ENCODE results near the gene LIMS2.

Gene LIMS2

DNA sequence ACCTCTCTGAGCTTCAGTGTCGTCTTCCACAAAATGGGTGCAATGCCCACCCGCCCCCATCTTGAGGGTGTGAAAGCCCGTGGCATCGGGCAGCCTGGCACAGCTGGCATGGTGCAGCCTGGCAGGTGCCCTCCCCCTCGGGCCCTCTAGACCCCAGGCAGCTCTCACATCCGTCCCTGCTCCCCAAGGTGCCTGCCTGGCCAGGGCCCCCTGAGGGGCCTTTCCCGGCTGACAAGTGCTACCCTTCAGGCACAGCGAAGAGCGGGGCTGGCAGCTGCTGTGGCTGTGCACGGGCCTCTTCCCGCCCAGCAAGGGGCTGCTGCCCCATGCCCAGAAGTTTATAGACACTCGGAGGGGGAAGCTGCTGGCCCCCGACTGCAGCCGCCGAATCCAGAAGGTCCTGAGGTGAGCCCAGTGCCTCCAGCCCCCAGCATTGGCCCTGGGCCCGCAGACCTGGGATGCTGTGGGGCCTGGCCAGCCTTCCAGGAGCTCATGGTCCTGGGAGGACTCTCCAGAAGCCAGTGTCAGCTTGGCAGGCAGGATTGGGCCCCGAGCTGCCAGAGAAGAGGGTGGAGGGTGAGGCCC, 43.2 kb downstream of the LIMS2 start:
- DNase-seq = no peak

DNA sequence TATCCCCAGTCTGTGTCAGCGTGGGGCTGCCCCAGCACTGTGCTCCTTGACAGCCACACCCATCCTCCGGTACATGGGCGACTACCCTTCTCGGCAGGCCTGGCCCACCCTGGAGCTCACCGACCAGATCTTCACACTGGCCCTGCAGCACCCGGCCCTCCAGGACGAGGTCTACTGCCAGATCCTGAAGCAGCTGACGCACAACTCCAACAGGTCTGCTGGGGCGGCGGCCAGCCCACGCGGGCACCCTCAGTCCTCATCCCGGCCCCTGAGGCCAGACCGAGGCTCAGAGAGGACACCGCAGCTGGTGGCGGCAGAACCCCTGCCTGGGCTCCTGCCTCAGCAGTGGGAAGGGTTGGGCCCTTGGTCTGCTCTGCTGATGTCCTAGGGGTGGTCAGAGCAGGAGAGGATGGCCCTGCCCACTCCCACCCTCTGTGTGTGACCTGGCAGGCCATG, 43.8 kb downstream of the LIMS2 start:
- DNase-seq = no peak

DNA sequence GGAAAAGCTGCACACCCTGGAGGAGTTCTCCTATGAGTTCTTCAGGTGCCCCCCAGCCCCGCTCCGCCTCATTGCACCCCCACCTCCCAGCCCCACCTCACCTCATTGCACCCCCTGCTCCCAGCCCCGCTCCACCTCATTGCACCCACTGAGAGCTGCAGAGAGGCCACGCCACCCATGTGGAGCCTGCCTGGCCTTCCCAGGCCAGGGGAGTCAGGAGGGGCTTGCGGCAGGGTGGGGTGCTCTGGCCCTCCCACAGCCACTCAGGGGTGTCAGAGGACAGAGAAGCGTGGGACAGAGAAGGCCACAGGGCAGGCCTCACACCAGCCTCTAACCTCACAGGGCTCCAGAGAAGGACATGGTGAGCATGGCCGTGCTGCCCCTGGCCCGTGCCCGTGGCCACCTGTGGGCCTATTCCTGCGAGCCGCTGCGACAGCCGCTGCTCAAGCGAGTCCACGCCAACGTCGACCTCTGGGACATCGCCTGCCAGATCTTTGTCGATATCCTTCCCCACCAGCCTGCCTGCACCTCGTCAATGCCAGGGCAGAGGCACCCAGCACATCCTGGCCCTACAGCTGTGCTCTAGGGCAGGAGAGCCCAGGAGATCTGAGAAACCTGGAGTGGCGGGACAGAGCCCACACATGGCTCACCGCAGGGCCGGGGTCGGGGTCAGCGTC, 44.3 kb downstream of the LIMS2 start:
- DNase-seq = no peak

DNA sequence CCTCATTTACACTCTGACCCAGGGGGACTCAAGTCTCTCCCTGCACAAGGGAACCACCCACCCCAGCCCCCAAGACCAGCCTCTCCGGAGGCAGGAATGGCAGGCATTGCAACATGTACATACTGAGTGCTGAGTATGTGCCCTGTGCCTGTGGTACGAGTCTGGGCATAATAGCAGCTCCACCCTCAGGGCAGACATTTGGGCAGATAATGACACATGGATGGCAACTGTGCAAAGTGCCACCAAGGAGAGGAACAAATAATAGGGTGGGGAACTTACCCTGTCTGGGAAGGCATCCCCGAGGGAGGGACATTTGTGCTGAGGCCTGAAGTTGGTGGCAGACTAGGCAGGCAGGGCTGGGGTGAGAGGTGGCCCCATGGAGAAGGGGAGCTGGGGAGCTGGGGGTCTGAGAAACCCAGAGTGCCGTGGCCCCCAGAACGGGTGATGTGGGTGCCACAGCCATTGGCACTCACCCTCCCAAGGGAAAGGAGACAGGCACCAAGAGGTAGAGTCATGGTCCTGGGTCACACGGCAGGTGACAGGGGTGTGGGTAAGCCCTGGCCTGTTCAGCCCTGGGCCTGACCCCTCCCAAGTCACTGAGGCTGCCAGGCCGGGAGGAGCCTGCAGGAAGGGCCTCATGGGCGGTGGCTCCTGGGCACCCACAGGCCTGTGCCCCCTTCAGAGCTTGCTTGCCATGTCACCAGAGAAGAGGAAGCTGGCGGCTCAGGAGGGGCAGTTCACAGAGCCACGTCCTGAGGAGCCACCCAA, 45.0 kb downstream of the LIMS2 start:
- no peak for DNase-seq

DNA sequence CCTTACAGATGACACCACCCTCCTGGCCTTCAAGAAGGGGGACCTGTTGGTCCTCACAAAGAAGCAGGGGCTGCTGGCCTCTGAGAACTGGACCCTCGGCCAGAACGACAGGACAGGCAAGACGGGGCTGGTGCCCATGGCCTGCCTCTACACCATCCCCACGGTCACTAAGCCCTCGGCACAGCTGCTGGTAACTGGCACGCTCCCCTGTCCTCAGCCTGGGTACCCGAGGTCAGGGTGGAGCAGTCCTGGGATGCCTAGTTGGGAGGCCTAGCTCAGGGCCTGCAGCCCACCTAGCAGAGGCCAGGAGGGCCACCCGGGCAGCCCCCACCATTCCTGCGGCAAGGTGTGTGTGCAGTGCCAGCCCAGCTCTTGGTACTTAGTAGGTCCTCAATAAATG, 45.7 kb downstream of the LIMS2 start:
- DNase-seq = no peak

DNA sequence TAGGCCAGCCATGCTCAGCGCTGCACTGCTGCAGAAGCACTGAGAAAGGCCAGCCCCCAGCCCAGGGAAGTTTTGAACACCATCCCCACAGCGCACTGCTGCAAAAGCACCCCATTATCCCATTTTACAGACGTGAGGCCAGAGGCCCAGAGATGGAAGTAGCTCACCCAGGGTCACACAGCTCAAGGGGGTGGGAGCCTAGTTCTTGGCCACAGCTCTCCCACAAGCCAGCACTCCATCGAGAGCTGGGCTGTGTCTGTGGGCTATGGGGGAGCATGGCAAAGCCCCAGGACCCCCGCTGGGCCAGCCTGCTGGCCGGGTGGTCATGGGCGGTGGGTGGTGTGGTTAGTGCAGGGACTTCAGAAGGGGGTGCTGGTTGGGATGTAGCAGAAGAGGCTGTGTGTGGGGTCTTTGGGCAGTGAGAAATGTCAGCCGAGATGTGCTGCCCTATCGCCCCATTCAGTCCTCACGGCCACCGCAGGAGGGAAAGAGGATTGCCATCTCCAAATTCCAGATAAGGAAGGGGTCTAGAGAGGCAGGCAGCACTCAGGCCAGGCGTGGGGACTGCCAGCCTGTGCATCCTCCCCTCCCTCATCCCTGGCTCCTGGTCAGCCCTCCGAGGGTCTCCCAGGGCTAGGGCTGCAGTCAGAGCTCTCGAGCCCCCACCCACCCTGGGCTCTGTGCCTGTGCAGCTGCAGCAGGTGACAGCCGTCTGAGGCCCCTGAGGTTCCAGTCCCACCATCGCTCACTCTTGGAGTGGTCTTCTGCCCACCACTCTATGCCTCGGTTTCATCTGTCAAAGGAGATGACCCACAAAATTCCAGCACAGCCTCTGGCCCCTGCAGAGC, 46.3 kb downstream of the LIMS2 start:
- no peak for DNase-seq

DNA sequence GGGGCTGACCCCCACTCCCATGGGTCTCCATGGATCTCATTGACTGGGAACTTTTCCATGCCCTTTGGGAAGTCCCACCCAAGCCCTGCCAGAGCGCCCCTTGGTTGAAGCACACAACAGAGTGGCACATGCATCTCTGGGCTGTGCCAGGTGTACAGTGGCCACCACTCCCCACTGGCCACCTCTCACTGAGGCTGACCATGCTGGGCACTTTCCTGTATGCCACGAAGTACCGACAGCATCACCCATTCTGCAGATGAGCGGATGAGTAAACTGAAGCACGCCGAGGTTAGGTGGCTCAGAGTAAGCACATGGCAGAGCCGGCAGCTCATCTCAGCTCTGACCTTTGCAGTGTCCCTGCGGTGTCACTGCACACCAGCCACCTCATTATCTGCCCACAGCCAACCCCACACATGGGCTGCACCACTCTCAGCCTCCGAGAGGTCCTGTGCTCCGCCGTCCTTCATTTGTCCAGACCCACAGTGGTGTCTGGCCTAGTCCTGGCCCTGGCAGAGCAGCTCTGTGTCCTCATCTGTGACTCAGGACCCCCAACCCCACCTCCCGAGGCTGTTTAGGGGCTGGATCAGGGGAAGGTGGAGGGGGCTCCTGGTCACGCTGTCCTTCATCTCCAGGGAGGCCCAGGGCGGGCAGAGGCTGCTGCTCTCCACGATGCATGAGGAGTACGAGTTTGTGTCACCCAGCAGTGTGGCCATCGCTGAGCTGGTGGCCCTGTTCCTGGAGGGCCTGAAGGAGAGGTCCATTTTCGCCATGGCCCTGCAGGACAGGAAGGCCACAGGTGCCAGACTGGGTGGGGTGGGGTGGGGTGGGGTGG, 47.4 kb downstream of the LIMS2 start:
- no peak for DNase-seq

DNA sequence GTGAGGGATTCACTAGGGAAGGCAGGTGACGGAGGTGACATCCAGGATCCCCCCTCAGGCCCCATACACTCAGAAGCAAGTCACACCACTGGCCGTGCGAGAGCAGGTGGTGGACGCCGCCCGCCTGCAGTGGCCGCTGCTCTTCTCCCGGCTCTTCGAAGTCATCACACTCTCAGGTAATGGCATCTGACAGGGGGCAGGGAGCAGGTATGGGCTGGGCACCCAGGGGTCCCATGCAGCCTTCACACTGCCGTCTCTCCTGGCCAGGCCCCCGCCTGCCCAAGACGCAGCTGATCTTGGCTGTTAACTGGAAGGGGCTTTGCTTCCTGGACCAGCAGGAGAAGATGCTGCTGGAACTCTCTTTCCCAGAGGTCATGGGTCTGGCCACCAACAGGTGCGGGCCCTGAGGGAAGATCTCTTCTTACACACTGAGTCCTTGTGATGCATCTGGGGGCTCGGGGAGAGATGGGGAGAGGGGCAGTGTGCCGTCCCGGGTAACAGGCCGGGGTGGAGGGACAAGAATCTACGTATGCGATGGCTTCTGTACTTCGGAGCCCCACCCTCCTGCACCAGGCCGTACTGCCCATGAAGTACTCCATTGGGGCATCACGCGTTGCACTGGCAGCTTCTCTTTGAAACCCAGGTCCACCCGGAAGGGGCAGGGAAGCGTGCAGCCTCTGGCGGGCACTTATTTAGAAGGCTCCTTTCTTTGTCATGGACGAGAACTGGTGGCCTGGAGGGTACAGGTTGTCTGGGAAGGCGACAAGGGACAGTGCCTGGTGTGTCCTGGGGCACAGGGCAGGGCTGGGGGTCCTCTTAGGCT, 48.2 kb downstream of the LIMS2 start:
- DNase-seq = no peak

DNA sequence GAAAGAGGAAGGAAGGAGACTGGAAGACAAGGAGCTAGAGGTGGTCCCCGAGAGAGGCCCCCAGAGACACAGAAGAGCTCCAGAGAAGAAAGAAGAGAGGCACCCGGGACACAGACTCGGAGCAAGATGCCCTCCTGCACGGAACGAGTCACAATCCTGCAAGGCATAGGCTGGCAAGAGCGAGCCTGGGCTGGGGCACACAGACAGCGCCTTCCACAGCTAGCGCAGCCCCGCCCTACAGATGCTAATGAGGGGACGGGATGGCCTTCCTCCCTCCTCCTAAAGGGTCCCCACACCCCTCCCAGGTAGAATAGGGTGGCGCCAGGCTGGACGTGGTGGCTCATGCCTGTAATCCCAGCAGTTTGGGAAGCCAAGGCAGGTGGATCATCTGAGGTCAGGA, 49.2 kb downstream of the LIMS2 start:
- DNase-seq = no peak

DNA sequence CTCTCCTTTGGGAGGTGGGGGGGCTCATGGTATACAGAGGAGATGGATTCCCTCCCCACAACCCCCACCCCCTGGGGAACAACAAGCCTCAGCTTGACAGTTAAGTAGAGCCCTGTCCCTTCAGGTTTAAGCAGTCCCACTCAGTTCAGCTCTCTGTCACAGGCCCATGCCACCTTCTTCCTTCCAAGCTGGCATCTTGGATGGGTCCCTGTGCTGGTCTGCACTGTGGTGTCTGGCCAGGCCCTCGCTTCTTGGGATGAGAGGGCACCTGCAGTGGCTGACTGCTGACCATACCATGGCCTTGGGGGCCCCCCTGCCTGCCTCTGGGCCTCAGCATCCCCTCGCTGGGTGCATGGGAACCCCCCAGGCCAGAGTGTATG, 49.8 kb downstream of the LIMS2 start:
- DNase-seq = no peak

DNA sequence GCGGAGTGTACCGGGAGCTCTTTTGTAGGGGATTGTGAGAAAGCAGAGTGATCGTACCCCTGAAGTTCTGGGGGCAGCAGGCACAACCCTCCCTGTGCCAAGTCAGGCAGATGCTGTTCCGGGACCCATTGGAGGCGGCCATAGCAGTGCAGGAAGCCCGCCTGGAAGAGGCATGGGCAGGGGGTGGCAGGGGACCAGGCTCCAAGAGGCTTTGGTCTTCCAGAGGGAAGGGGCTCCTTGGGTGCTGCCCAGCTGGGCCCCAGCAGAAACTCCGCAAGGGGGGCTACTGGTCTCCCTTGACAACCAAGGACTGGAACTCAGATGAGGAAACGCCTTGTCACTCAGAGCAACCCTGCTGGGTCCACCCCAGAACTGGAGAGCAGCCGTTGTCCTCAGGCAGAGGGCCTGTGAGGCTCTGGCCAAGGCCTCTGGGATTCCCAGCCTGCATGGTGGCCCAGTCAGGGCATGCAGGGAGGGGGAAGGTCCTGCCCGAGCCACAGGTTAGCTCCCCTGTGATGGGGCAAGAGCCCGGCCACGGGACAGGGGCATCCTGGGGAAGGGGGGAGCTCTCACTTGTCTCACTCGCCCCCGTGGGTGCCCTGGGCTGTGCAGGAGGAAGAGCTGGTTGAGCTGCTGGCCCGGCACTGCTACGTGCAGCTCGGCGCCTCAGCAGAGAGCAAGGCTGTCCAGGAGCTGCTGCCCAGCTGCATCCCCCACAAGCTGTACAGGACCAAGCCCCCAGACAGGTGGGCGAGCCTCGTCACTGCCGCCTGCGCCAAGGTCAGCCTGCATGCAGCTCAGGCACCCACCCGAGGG, 50.4 kb downstream of the LIMS2 start:
- DNase-seq = no peak

DNA sequence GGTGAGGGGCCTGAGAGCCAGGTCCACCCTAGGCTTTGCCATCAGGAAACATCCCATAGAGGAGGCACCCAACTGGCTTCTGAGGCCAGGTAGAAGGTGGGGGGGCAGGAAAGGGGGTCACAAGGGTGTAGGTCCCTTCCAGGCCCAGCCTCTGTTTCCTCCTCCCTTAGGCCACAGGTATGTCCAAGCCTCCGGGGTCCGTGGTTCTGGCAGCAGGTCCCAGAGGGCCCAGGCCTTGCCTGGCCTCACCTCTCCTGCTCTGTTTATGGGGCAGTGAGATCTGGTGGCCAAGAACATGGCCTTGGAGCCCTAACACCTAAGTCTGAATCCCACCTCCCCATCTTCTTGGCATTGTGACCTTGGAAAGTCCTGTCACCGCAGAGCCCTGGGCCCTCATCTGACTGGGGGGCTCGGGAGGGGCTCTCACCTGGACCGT, 51.0 kb downstream of the LIMS2 start:
- no peak for DNase-seq

DNA sequence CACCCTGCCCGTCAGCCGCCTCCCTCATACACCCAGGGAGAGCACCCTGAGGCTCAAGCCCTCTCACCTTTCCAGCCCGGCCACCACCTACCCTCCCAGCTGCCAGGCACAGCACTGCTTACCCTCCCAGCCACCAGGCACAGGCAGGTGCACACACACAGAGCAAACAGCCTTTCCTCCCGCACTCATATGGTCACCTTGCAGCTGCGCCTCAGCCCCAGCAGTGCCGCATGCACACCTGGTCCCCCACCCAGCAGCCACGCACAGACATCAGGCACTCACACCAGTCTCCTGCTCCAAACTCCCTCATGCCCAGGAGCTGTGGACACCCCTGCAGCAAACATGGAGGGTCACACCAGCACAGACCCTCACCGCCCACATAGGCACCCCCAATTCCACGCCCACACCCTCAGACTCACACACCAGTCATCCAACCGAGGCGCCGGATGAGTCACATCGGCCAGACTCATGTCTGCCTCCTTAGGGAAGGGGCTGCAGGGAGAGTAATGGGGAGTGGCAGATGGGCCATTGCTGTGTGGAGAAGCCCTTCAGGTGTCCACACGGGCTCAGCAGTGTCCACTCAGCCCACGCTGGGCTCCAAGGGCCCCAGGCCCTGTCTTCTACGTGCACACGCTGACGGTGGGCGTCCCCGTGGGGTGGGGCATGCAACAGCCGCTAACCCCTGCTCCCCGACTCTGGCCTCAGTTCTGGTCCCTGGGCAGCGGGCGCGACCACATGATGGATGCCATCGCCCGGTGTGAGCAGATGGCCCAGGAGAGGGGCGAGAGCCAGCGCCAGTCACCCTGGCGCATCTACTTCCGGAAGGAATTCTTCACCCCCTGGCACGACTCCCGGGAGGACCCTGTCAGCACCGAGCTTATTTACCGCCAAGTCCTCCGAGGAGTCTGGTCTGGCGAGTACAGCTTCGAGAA, 51.7 kb downstream of the LIMS2 start:
- no peak for DNase-seq

DNA sequence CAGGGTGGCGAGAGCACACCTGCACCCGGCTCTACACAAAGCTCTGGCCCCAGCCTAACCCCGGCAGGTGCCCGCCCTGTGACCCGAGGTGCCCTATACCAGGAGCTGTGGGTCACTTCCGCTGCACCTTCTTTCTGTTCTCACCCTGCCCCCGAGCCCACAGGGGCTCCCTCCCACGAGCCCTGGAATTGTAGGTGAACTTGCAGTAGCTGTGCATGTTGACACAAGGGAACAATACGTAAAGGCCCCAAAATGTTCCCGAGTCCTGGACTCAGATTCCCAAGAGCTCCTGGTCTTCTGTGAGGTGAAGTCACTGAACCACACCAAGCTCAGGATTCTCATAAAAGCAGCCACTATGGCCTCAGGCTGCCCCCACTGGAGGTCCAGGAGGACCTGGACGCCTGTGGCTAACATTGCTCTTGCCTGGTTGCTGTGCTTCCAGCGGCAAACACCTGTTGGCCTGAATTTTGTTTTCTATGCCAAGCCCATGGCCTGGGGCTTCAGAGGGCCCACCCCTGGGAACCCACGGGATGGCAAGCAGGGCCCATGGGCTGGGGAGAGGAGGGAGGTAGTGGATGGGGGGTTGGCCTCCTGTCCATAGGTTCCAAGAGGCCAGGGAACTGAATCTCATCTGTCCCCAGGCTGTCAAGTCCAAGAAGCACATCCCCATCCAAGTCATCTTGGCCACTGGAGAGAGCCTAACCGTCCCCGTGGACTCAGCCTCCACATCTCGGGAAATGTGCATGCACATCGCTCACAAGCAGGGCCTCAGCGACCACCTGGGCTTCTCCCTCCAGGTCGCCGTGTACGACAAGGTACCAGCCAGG, 52.6 kb downstream of the LIMS2 start:
- DNase-seq = no peak

DNA sequence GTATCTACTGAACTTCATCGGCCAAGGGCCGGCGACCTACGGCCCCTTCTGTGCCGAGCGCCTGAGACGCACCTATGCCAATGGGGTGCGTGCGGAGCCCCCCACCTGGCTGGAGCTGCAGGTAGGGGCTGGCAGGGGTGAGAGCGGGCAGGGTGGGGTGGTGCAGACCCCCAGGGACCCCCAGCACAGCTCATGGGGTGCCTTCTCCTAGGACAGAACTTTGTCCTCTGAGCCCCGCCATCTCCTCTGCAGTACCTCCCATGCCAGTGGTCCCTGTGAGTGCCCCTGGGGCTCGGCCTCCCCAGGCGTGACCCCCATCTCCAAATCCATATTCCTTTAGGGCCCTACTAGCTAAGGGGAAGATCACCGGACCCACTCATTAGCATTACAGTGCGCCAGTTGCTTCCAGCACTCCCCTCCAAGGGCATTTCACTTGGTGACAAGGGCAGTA, 53.3 kb downstream of the LIMS2 start:
- DNase-seq = no peak

DNA sequence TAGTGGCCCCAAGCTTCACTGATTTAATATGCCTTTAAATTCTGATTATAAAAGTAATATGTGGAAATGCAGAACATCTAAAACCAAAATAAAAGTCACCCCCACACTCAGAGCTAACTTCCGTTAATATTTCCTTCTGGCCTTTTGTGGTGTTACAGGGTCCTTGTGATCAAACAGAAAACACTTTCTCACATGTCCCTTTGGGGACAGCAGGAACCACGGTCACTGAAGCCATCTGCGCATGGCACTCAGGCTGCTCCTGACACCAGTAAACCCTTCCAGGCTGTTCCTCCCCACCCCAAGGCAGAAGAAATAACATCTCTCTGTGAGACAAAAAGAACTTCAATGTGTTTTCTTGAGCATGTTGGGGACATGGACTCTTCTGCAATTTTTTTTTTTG, 54.5 kb downstream of the LIMS2 start:
- no peak for DNase-seq

DNA sequence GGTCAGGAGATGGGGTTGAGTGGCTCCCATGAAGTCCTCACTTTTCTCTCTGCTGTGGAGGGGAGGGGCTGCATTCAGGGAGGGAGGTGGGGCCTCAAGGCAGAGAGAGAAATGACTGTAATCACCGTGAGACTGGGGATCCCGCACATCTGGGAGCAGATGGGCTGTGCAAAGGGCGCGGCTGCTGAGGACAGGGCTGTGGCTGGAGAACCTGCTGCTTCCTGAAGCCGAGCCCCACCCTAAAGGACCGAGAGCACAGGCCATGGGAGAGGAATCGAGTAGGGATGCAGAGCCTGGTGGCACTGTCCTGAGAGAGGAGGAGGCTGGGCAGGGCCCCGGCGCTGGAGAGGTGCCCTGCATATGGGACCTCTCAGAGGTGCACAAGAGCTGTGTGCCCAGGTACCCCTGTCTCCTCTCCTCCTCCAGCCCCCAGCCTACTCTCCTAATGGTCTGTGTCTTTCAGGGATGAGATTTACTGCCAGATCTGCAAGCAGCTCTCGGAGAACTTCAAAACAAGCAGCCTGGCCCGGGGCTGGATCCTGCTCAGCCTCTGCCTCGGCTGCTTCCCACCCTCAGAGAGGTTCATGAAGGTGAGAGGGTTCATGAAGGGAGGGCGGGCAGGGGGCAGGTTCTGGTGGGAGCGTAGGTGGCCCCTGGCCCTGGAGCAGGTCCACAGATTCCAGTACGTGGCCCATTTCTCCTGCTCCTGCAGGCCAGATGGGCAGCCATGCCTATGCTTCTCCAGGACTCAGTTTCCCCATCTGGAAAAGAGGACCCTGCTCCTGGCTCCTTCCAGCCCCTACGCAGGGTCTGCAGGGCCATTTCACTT, 55.2 kb downstream of the LIMS2 start:
- DNase-seq = no peak

Measured in NCI-H1092 (cell line).